H1 (cell line): ENCODE measurements around the gene KRTDAP.

Source experiments
- EP300 ChIP-seq, 2 experiments: IDR thresholded peaks; 1 replicate in 1 of 2; 2 replicates in 1 of 2; pipeline ENCODE4 v1.6.1; 2011 to 2012; ENCODE audit warnings: low read depth in 2 of 2, low read length in 2 of 2, mild to moderate bottlenecking in 2 of 2, borderline replicate concordance in 1 of 2, inconsistent platforms in 1 of 2, moderate library complexity in 1 of 2
- RNF2 ChIP-seq: fragments of 200-900, 300-1000 bp; sonication (generic); IDR thresholded peaks from 2 replicates; pipeline ENCODE4 v1.7.1; 2016; ENCODE audit warnings: borderline replicate concordance, low read depth, mild to moderate bottlenecking, antibody characterized with exemption, low read length; ENCODE audit not compliant: poor library complexity, severe bottlenecking; ENCODE audit errors: missing control alignments
- ZNF274 ChIP-seq: IDR thresholded peaks from 2 replicates; pipeline ENCODE4 v1.7.0; 2012; ENCODE audit warnings: low read length, borderline replicate concordance; ENCODE audit errors: extremely low read depth
- TF ChIP-seq, protein P1 (sequence below), 3 experiments: IDR thresholded peaks; 1 replicate in 2 of 3; 2 replicates in 1 of 3; pipeline versions ENCODE4 v1.5.1 to v1.6.1; 2011; ENCODE audit warnings: low read length in 3 of 3, mild to moderate bottlenecking in 3 of 3, inconsistent platforms in 2 of 3, low read depth in 1 of 3, moderate library complexity in 1 of 3; ENCODE audit not compliant: insufficient read depth in 1 of 3; ENCODE audit errors: control extremely low read depth in 1 of 3

GRCh38 chr19:35502751-35503150 is 12.5 kb upstream of the KRTDAP start:
- TF ChIP-seq, protein P1, sequence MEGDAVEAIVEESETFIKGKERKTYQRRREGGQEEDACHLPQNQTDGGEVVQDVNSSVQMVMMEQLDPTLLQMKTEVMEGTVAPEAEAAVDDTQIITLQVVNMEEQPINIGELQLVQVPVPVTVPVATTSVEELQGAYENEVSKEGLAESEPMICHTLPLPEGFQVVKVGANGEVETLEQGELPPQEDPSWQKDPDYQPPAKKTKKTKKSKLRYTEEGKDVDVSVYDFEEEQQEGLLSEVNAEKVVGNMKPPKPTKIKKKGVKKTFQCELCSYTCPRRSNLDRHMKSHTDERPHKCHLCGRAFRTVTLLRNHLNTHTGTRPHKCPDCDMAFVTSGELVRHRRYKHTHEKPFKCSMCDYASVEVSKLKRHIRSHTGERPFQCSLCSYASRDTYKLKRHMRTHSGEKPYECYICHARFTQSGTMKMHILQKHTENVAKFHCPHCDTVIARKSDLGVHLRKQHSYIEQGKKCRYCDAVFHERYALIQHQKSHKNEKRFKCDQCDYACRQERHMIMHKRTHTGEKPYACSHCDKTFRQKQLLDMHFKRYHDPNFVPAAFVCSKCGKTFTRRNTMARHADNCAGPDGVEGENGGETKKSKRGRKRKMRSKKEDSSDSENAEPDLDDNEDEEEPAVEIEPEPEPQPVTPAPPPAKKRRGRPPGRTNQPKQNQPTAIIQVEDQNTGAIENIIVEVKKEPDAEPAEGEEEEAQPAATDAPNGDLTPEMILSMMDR (IDR thresholded peaks at IDR 0.05; ENCODE audit: control extremely low read depth in 1 of 3, insufficient read depth in 1 of 3, low read depth in 1 of 3, low read length in 3 of 3) = no peak
- TF ChIP-seq EP300 (IDR thresholded peaks at IDR 0.05; ENCODE audit: borderline replicate concordance in 1 of 2, low read depth in 2 of 2, low read length in 2 of 2) = no peak
- TF ChIP-seq ZNF274 = no peak
- TF ChIP-seq RNF2 = no peak
